ENCODE data around the gene CENPH. TPM values are rescaled to one million over a fixed set of nuclear protein-coding genes. Genes with fewer than 3 reads are reported as not detected.
"Not testable (repeated sequence)": the region's sequence is repeated elsewhere in the genome, so short reads cannot be mapped to it uniquely, and the experiment has no call there.

Gene CENPH
- total RNA-seq, 1 donor from 2014 or later = 7.0 TPM

DNA sequence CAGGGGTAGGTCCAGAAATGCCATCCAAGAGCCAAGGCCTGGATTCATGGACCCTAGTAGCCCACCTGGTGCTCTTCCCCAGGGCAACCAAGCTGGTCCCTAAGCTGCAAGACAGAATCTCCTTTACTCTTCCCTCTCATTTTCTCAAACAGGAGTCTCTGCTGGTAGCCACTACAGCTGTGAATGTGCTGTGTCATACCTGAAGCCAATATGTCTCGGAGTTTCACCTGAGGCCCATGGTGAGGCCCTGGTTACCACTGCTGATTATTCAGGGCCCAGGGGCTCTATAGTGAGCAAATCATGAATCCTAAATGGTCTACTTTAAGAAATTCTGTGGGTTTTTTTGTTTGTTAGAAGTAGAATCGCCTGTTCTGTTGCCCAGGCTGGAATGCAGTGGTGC is 61.2 kb downstream of the CENPH start:
- DNase-seq (ENCODE audit: low spot score) = no peak

DNA sequence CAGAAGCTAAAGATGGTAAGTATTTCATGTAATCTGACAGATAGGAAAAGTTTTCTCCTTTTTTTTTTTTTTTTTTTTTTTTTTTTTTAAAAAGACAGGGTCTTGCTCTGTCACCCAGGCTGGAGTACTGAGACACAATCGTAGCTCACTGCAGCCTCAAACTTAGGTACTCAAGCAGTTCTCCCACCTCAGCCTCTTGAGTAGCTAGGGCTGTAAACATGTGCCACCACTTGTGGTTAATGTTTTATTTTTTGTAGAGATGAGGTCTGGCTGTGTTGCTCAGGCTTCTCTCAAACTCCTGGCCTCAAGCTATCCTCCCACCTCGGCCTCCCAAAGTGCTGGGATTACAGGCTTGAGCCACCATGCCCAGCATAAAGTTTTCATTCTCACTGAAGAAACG is 63.1 kb downstream of the CENPH start:
- no peak for DNase-seq (ENCODE audit: low spot score)

DNA sequence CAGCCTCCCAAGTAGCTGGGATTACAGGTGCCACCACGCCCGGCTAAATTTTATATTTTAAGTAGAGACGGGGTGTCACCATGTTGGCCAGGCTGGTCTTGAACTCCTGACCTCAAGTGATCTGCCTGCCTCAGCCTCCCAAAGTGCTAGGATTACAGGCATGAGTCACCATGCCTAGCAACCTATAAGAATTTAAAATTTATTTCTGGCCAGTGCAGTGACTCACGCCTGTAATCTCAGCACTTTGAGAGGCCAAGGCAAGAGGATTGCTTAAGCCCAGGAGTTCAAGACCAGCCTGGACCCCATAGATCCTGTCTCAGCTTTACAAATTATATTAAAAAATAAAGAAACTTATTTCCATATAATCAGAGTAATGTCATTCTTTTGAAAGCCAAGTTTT is 66.6 kb downstream of the CENPH start:
- DNase-seq (ENCODE audit: low spot score) = not testable (repeated sequence)

DNA sequence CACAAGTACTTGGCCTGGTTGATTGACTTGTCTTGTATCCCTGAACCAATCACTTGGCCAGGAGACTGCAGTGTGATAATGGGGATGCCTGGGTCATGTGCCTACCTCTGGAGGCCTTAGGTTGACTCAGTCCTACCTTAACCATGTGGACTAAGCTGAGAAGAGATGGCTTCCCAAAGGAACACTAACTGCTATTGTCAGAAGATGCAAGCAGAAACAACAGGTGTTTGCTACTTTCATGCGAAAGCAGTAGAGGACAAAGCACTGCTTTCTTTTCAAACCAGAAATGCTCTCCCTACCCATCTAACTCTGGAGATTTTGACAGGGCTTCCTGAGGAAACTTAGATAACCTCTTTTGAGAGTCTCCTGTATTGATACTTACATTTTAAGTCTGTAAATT is 68.2 kb downstream of the CENPH start:
- no peak for DNase-seq (ENCODE audit: low spot score)

Other genes with a start within 250 kb of the CENPH start
- gene SLC30A5, start 95.6 kb upstream of the CENPH start, total RNA-seq (ENCODE audit: insufficient read depth, low replicate concordance) = 48.9 TPM
- 17.8 TPM for gene CCNB1, start 22.4 kb upstream of the CENPH start, total RNA-seq (ENCODE audit: insufficient read depth, low replicate concordance)
- 29.9 TPM for gene CDK7, start 45.3 kb downstream of the CENPH start, total RNA-seq (ENCODE audit: insufficient read depth, low replicate concordance)
- gene CCDC125, start 143.2 kb downstream of the CENPH start, total RNA-seq (ENCODE audit: insufficient read depth, low replicate concordance) = 1.4 TPM
- gene AK6, start 179.9 kb downstream of the CENPH start, total RNA-seq (ENCODE audit: insufficient read depth, low replicate concordance) = 59.9 TPM
- gene TAF9, start 179.9 kb downstream of the CENPH start, total RNA-seq (ENCODE audit: insufficient read depth, low replicate concordance) = 32.7 TPM
- 36.6 TPM for gene RAD17, start 180.2 kb downstream of the CENPH start, total RNA-seq (ENCODE audit: insufficient read depth, low replicate concordance)
- 3.9 TPM for gene MARVELD2, start 225.5 kb downstream of the CENPH start, total RNA-seq (ENCODE audit: insufficient read depth, low replicate concordance)

Measured in umbilical cord (tissue), 2 donors.